Measurements from ENCODE around the gene UQCR11.

DNA sequence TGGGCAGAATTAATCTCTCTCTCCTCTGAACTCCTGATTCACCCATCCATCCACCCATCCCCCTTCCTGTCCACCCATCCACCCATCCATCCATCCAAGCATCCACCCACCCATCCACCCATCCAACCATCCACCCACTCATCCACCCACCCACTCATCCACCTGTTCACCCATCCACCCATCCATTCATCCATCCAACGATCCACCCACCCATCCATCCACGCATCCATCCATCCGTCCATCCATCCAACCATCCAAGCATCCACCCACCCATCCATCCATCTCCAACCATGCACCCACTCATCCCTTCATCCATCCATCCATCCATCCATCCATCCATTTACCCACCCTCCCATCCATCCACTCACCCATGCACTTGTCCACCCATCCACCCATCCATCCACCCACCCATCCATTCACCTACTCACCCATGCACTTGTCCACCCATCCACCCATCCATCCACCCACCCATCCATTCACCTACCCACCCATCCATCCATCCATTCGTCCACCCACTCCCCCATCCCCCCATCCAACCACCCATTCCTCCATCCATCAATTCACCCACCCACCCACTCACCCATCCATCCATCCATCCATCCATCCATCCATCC, 55.8 kb downstream of the UQCR11 start:
- TF ChIP-seq, protein P1, sequence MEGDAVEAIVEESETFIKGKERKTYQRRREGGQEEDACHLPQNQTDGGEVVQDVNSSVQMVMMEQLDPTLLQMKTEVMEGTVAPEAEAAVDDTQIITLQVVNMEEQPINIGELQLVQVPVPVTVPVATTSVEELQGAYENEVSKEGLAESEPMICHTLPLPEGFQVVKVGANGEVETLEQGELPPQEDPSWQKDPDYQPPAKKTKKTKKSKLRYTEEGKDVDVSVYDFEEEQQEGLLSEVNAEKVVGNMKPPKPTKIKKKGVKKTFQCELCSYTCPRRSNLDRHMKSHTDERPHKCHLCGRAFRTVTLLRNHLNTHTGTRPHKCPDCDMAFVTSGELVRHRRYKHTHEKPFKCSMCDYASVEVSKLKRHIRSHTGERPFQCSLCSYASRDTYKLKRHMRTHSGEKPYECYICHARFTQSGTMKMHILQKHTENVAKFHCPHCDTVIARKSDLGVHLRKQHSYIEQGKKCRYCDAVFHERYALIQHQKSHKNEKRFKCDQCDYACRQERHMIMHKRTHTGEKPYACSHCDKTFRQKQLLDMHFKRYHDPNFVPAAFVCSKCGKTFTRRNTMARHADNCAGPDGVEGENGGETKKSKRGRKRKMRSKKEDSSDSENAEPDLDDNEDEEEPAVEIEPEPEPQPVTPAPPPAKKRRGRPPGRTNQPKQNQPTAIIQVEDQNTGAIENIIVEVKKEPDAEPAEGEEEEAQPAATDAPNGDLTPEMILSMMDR (conservative IDR thresholded peaks at IDR 0.05; ENCODE audit: low read length), result no peak
- TF ChIP-seq EZH2phosphoT487 (IDR thresholded peaks at IDR 0.05; ENCODE audit: borderline replicate concordance, low read depth, low read length), result no peak
